Glutamatergic neuron (in vitro differentiated cells): ENCODE data around the gene MMD. TPM values are rescaled to one million over a fixed set of nuclear protein-coding genes. Genes with fewer than 3 reads are reported as not detected.
A peak's percentile ranks its signal among the peaks of the same experiment; 100 is the strongest.

Experiments
- DNase-seq: peaks from one replicate; pipeline ENCODE4 v3.0.0; 2022
- H3K27ac Mint-ChIP-seq: one replicate; pipeline ENCODE4 v1.8.0; 2020; ENCODE audit warnings: mild to moderate bottlenecking, mixed read lengths, inconsistent platforms; ENCODE audit not compliant: unreplicated experiment
- H3K27me3 Mint-ChIP-seq: one replicate; pipeline ENCODE4 v1.8.0; 2020; ENCODE audit warnings: mild to moderate bottlenecking, moderate library complexity, mixed read lengths, inconsistent platforms; ENCODE audit not compliant: unreplicated experiment
- H3K36me3 Mint-ChIP-seq: one replicate; pipeline ENCODE4 v1.8.0; 2020; ENCODE audit warnings: mild to moderate bottlenecking, mixed read lengths, inconsistent platforms; ENCODE audit not compliant: unreplicated experiment
- H3K4me1 Mint-ChIP-seq: one replicate; pipeline ENCODE4 v1.8.0; 2020; ENCODE audit warnings: mild to moderate bottlenecking, low read depth, mixed read lengths, inconsistent platforms; ENCODE audit not compliant: unreplicated experiment
- H3K4me3 Mint-ChIP-seq: one replicate; pipeline ENCODE4 v1.8.0; 2020; ENCODE audit warnings: mild to moderate bottlenecking, mixed read lengths, inconsistent platforms; ENCODE audit not compliant: unreplicated experiment
- H3K9me3 Mint-ChIP-seq: one replicate; pipeline ENCODE4 v1.8.0; 2020; ENCODE audit warnings: mild to moderate bottlenecking, moderate library complexity, mixed read lengths, inconsistent platforms; ENCODE audit not compliant: unreplicated experiment
- CTCF ChIP-seq: fragments of 200-600 bp; sonication (generic); IDR thresholded peaks from one replicate; pipeline ENCODE4 v1.5.0; 2021; ENCODE audit not compliant: partially characterized antibody, unreplicated experiment
- total RNA-seq: library from RNA; stranded (reverse); fragmentation: NEBNext Ultra II Directional; extraction: Animal tissue kit (Norgen Biotek cat#: 25700); gene quantifications from one replicate; pipeline ENCODE4 v1.2.1, GENCODE V29; 2021; ENCODE audit not compliant: unreplicated experiment

The MMD gene
- total RNA-seq, 1 donor from 2014 or later, result 60.6 TPM

GRCh38 chr17:55442953-55443683, 21.5 kb upstream of the MMD start:
- no peak overlapping the region for H3K27ac Mint-ChIP-seq

GRCh38 chr17:55442462-55442861, 20.8 kb upstream of the MMD start:
- H3K4me3 Mint-ChIP-seq, result no peak overlapping the region
- no peak for DNase-seq
- no peaks in the 10 kb centered on the region for H3K9me3 Mint-ChIP-seq
- no peak for TF ChIP-seq CTCF
- H3K36me3 Mint-ChIP-seq, result no peaks in the 10 kb centered on the region
- H3K27me3 Mint-ChIP-seq, result no peaks in the 10 kb centered on the region
- peaks cover 2% of the 10 kb centered on the region for H3K4me1 Mint-ChIP-seq
- H3K27ac Mint-ChIP-seq, result no peak overlapping the region

More at GRCh38 chr17:55442953-55443683, 21.5 kb upstream of the MMD start:
- TF ChIP-seq CTCF, result no peak
- no peak for DNase-seq
- no peaks in the 10 kb centered on the region for H3K36me3 Mint-ChIP-seq
- no peaks in the 10 kb centered on the region for H3K4me1 Mint-ChIP-seq
- H3K9me3 Mint-ChIP-seq, result no peaks in the 10 kb centered on the region
- no peak overlapping the region for H3K4me3 Mint-ChIP-seq
- no peaks in the 10 kb centered on the region for H3K27me3 Mint-ChIP-seq

- no peaks in the 10 kb centered on the region for H3K27me3 Mint-ChIP-seq
- peaks cover 9% of the 10 kb centered on the region for H3K4me1 Mint-ChIP-seq
- H3K4me3 Mint-ChIP-seq, result no peak overlapping the region
- no peaks in the 10 kb centered on the region for H3K9me3 Mint-ChIP-seq
- H3K27ac Mint-ChIP-seq, result no peak overlapping the region
- no peak for DNase-seq
- H3K36me3 Mint-ChIP-seq, result no peaks in the 10 kb centered on the region
- TF ChIP-seq CTCF, result no peak
These were observed 19.9 kb upstream of the MMD start for GRCh38 chr17:55441544-55441943.

- Mint-ChIP-seq H3K4me1 (peaks cover 17% of the 10 kb centered on the region), H3K27me3 (no peaks in the 10 kb centered on the region), H3K9me3 (peaks cover under 1% of the 10 kb centered on the region), H3K4me3 (no peak overlapping the region), H3K36me3 (no peaks in the 10 kb centered on the region), H3K27ac (no peak overlapping the region)
- DNase-seq, result no peak
- no peak for TF ChIP-seq CTCF
These were observed 18.8 kb upstream of the MMD start for GRCh38 chr17:55440391-55440790.

GRCh38 chr17:55437159-55437605, 15.5 kb upstream of the MMD start:
- Mint-ChIP-seq H3K4me3 (peak overlapping the region; percentile 35), H3K27me3 (no peaks in the 10 kb centered on the region)

More at GRCh38 chr17:55437159-55437605, 15.5 kb upstream of the MMD start:
- TF ChIP-seq CTCF, result no peak
- no peak for DNase-seq
- Mint-ChIP-seq H3K4me1 (peaks cover 21% of the 10 kb centered on the region), H3K36me3 (no peaks in the 10 kb centered on the region), H3K9me3 (peaks cover 2% of the 10 kb centered on the region), H3K27ac (peak overlapping the region; percentile 30)
